Smooth muscle cell (in vitro differentiated cells): Measurements from ENCODE around the gene MIPOL1. TPM values are rescaled to one million over a fixed set of nuclear protein-coding genes. Genes with fewer than 3 reads are reported as not detected.
"Not testable (repeated sequence)": the region's sequence is repeated elsewhere in the genome, so short reads cannot be mapped to it uniquely, and the experiment has no call there.

Source experiments
- DNase-seq: peaks from one replicate; lab custom pipeline; 2025; ENCODE audit not compliant: unreplicated experiment; lab: John Stamatoyannopoulos, UW
- H2AFZ ChIP-seq: fragments of 200-600 bp; sonication (generic); 2 replicates; pipeline ENCODE4 v1.6.0; 2016; ENCODE audit warnings: antibody characterized with exemption, low read depth, mild to moderate bottlenecking
- H3F3A ChIP-seq: fragments of 200-600 bp; sonication (generic); 2 replicates; pipeline ENCODE4 v1.6.0; 2017; ENCODE audit warnings: antibody characterized with exemption, low read depth
- H3K27ac ChIP-seq: fragments of 200-600 bp; sonication (generic); 2 replicates; pipeline ENCODE4 v1.5.1; 2016; ENCODE audit warnings: low read depth, mild to moderate bottlenecking
- H3K27me3 ChIP-seq: fragments of 200-600 bp; sonication (generic); 2 replicates; pipeline ENCODE4 v1.6.1; 2016; ENCODE audit warnings: low read depth, mild to moderate bottlenecking
- H3K36me3 ChIP-seq: fragments of 200-600 bp; sonication (generic); 2 replicates; pipeline ENCODE4 v1.5.1; 2016; ENCODE audit warnings: low read depth
- H3K4me1 ChIP-seq: fragments of 200-600 bp; sonication (generic); 2 replicates; pipeline ENCODE4 v1.5.1; 2016; ENCODE audit warnings: low read depth
- H3K4me2 ChIP-seq: fragments of 200-600 bp; sonication (generic); 2 replicates; pipeline ENCODE4 v1.6.0; 2016; ENCODE audit warnings: mild to moderate bottlenecking
- H3K4me3 ChIP-seq: fragments of 200-600 bp; sonication (generic); 2 replicates; pipeline ENCODE4 v1.5.1; 2016; ENCODE audit warnings: mild to moderate bottlenecking
- H3K79me2 ChIP-seq: fragments of 200-600 bp; sonication (generic); 2 replicates; pipeline ENCODE4 v1.6.0; 2016; ENCODE audit warnings: low read depth, mild to moderate bottlenecking
- H3K9ac ChIP-seq: fragments of 200-600 bp; sonication (generic); 2 replicates; pipeline ENCODE4 v1.6.0; 2016; ENCODE audit warnings: low read depth
- H3K9me3 ChIP-seq: fragments of 200-600 bp; sonication (generic); replicated peaks from 2 replicates; pipeline ENCODE4 v1.5.1; 2016; ENCODE audit warnings: low read depth
- H4K20me1 ChIP-seq: fragments of 200-600 bp; sonication (generic); 2 replicates; pipeline ENCODE4 v1.6.0; 2016; ENCODE audit warnings: low read depth
- CTCF ChIP-seq: fragments of 200-600 bp; sonication (generic); IDR thresholded peaks from 2 replicates; pipeline ENCODE4 v1.5.1; 2017; ENCODE audit warnings: borderline replicate concordance, mild to moderate bottlenecking, antibody characterized with exemption; ENCODE audit not compliant: insufficient read depth, poor library complexity, severe bottlenecking
- WGBS: methylation state at CpG from one replicate; pipeline ENCODE4 v1.1.7; 2016; ENCODE audit warnings: low lambda C conversion rate; 5-methylcytosine and 5-hydroxymethylcytosine counted together
- polyA plus RNA-seq: library from polyadenylated mRNA; unstranded; fragments of >200 nt; fragmentation: Nextera tagmentation; extraction: Ambion mirVana; gene quantifications from 2 replicates; pipeline ENCODE4 v1.2.1, GENCODE V29; 2016
- total RNA-seq: library from RNA; depleted of rRNA; stranded (reverse); fragments of >200 nt; gene quantifications from 2 replicates; pipeline ENCODE4 v1.2.3, GENCODE V29; 2014

The MIPOL1 gene
- total and polyA plus RNA-seq, 2 experiments from 2014 or later, result 3.2 to 5.1 TPM

- no peak for TF ChIP-seq CTCF
- no peaks in the 10 kb centered on the region for H4K20me1 ChIP-seq
- H3K9me3 ChIP-seq, result no peaks in the 10 kb centered on the region
- peak within 1 kb of the TSS; percentile 65 for H3K27ac ChIP-seq
- H3K36me3 ChIP-seq, result no peaks in the 10 kb centered on the region
- H3K4me3 ChIP-seq, result peak within 1 kb of the TSS; percentile 92
- H3K9ac ChIP-seq, result peak within 1 kb of the TSS; percentile 26
- peak within 1 kb of the TSS; percentile 95 for H2AFZ ChIP-seq
- H3K4me1 ChIP-seq, result peaks cover 5% of the 10 kb centered on the region
- H3K4me2 ChIP-seq, result peak within 1 kb of the TSS; percentile 94
- no peaks in the 10 kb centered on the region for H3F3A ChIP-seq
- no peaks in the 10 kb centered on the region for H3K27me3 ChIP-seq
- DNase-seq, result peak; percentile 74
- H3K79me2 ChIP-seq, result no peaks in the 10 kb centered on the region
- 1% methylated on average over 66 of the region's 66 CpGs for WGBS
Observed at GRCh38 chr14:37172024-37172869, 25.5 kb upstream of the MIPOL1 start, which contains the start of gene SLC25A21. Gene SLC25A21 (minus strand): TSS chr14:37172606.

- Histone ChIP-seq H3F3A (no peaks in the 10 kb centered on the region), H3K36me3 (no peaks in the 10 kb centered on the region), H2AFZ (peak overlapping the region; percentile 95), H3K27me3 (no peaks in the 10 kb centered on the region), H3K4me2 (peak overlapping the region; percentile 94), H3K4me3 (peak overlapping the region; percentile 92), H3K9me3 (no peaks in the 10 kb centered on the region), H4K20me1 (no peaks in the 10 kb centered on the region), H3K27ac (no peak overlapping the region), H3K4me1 (peaks cover 5% of the 10 kb centered on the region), H3K79me2 (no peaks in the 10 kb centered on the region), H3K9ac (no peak overlapping the region)
- DNase-seq, result no peak
- WGBS, result 64% methylated on average over 5 of the region's 5 CpGs
- TF ChIP-seq CTCF, result no peak
Observed at GRCh38 chr14:37172936-37173614, 24.7 kb upstream of the MIPOL1 start.

GRCh38 chr14:37179896-37180502, 17.7 kb upstream of the MIPOL1 start:
- no peaks in the 10 kb centered on the region for H3K36me3 ChIP-seq
- H3K4me1 ChIP-seq, result no peaks in the 10 kb centered on the region
- TF ChIP-seq CTCF, result no peak
- no peak overlapping the region for H3K4me2 ChIP-seq
- no peaks in the 10 kb centered on the region for H3K9me3 ChIP-seq
- WGBS, result 86% methylated on average over 4 of the region's 4 CpGs
- no peak overlapping the region for H3K9ac ChIP-seq
- no peak overlapping the region for H2AFZ ChIP-seq
- no peak for DNase-seq
- H3K27ac ChIP-seq, result no peak overlapping the region
- H4K20me1 ChIP-seq, result no peaks in the 10 kb centered on the region
- H3K4me3 ChIP-seq, result no peak overlapping the region
- no peaks in the 10 kb centered on the region for H3F3A ChIP-seq
- no peaks in the 10 kb centered on the region for H3K79me2 ChIP-seq
- H3K27me3 ChIP-seq, result no peaks in the 10 kb centered on the region

- H3K4me2 ChIP-seq, H3K9ac ChIP-seq, H3K36me3 ChIP-seq, H3K27ac ChIP-seq, H4K20me1 ChIP-seq, H3F3A ChIP-seq, H3K27me3 ChIP-seq, DNase-seq, H3K79me2 ChIP-seq, H2AFZ ChIP-seq, H3K4me1 ChIP-seq, H3K9me3 ChIP-seq, H3K4me3 ChIP-seq: not testable (repeated sequence)
- 98% methylated on average over 7 of the region's 7 CpGs for WGBS
Observed at GRCh38 chr14:37180886-37181285, 16.9 kb upstream of the MIPOL1 start.
